Spinal cord (tissue), 10 donors: ENCODE results near the gene MARCHF2. TPM values are rescaled to one million over a fixed set of nuclear protein-coding genes. Genes with fewer than 3 reads are reported as not detected.

ENCODE experiments used
- DNase-seq, 6 donors: peaks; one replicate each; pipeline versions ENCODE4 v3.0.0 to v3.0.0-alpha.2; 2013 to 2015; ENCODE audit warnings: low spot score in 6 of 6, low read depth in 4 of 6
- H3K27ac ChIP-seq: one replicate; pipeline ENCODE4 v1.5.1; 2013; ENCODE audit warnings: low read depth, low read length, control low read depth
- H3K27me3 ChIP-seq: one replicate; pipeline ENCODE4 v1.6.1; 2013; ENCODE audit warnings: low read length; ENCODE audit not compliant: control insufficient read depth, insufficient read depth
- H3K36me3 ChIP-seq: one replicate; pipeline ENCODE4 v1.6.1; 2013; ENCODE audit warnings: low read length; ENCODE audit not compliant: control insufficient read depth, insufficient read depth
- H3K4me1 ChIP-seq: one replicate; pipeline ENCODE4 v1.6.1; 2013; ENCODE audit warnings: low read length; ENCODE audit not compliant: control insufficient read depth, insufficient read depth
- H3K4me3 ChIP-seq: one replicate; pipeline ENCODE4 v1.5.1; 2013; ENCODE audit warnings: low read depth, low read length, control low read depth
- H3K9me3 ChIP-seq: one replicate; pipeline ENCODE4 v1.6.1; 2013; ENCODE audit warnings: low read length; ENCODE audit not compliant: control insufficient read depth, insufficient read depth
- WGBS: methylation state at CpG from one replicate; pipeline ENCODE4 v1.1.5; 2013; ENCODE audit warnings: missing lambda C conversion rate; ENCODE audit not compliant: insufficient coverage; 5-methylcytosine and 5-hydroxymethylcytosine counted together
- polyA plus RNA-seq, 2 donors: library from polyadenylated mRNA; unstranded; fragments of 120-200 nt; gene quantifications; one replicate each; pipeline ENCODE4 v1.2.1, GENCODE V29; 2013; ENCODE audit not compliant: insufficient read length in 2 of 2
- total RNA-seq, 2 donors: library from RNA; depleted of rRNA in 1 of 2; stranded (reverse); fragments of 120-200 nt in 1 of 2; fragments of >200 nt in 1 of 2; gene quantifications; one replicate each; pipeline versions ENCODE4 v1.2.3 to v1.2.4, GENCODE V29; 2013 to 2014
- donor health status: healthy.

MARCHF2 gene
- total and polyA plus RNA-seq, 4 donors, result 44.1 to 61.7 (median 57.5) TPM

DNA sequence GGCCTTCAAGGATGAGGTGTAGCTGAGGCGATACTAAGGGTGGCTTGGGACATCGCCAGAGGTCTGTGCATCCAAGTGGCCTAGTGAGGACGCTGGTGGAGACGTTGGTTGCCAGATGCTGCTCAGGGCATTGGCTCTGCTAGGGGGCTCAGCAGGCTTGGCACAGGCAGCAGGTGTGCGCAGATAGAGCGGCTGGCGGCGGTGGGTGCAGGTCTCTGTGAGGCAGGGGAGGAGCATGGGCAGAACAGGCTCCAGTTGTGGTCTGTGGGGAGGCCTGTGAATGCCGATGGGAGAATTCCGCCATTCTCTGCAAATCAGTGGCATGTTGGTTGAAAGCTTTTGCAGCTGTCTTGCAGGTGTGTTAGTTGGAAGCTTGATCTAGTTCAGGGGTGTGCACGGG, 68.1 kb downstream of the MARCHF2 start:
- Histone ChIP-seq H3K9me3 (no peaks in the 10 kb centered on the region), H3K4me1 (peaks cover 5% of the 10 kb centered on the region), H3K27me3 (no peaks in the 10 kb centered on the region), H3K27ac (no peak overlapping the region), H3K4me3 (no peak overlapping the region), H3K36me3 (peaks cover 88% of the 10 kb centered on the region)
- WGBS, result 80% methylated on average over 10 of the region's 11 CpGs
- DNase-seq, result no peak

DNA sequence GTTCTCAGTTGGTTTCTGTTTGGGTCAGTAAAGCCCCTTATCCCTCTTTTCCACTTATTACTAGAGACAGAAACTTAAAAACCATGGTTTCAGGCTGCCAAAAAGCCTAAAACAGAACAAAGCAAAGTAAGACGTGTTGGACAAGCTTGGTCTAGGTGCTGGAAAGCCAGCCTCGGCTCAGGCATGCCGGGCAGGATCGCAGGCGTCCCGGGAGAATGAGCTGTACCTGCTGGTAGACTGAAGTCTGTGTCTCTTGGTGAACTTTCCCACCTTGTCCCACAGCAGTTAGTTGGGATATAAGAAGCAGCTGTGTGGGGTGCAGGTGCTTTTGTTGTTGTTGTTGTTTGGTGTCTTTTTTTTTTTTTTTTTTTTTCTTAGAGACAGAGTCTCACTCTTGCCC, 68.5 kb downstream of the MARCHF2 start:
- H3K9me3 ChIP-seq, result no peaks in the 10 kb centered on the region
- 74% methylated on average over 6 of the region's 6 CpGs for WGBS
- no peak overlapping the region for H3K4me3 ChIP-seq
- no peak overlapping the region for H3K27ac ChIP-seq
- H3K36me3 ChIP-seq, result peaks cover 88% of the 10 kb centered on the region
- H3K27me3 ChIP-seq, result no peaks in the 10 kb centered on the region
- peaks cover 6% of the 10 kb centered on the region for H3K4me1 ChIP-seq
- DNase-seq, result no peak

DNA sequence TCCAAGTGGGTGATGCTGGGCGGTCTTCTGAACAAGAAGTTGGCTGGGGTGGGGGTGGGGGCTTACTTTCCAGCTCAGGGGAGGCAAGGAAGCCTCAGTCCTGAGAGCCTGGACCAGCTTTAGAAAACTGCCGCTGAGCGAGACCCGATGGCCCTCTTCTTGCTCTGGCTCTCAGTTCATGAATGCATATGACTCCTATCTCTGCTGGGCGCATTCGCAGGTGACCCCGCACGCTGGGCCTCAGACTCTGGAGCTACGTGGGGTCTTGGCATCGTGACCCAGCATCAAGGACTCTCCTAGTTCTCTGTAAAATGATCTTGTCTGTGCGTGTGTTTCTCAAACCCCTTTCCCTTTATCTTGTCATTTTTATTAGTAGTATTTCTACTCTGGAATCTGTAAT, 69.6 kb downstream of the MARCHF2 start:
- no peaks in the 10 kb centered on the region for H3K27me3 ChIP-seq
- peaks cover 91% of the 10 kb centered on the region for H3K36me3 ChIP-seq
- DNase-seq, result no peak
- no peaks in the 10 kb centered on the region for H3K9me3 ChIP-seq
- 95% methylated on average over 8 of the region's 11 CpGs for WGBS
- no peak overlapping the region for H3K27ac ChIP-seq
- no peak overlapping the region for H3K4me3 ChIP-seq
- peaks cover 10% of the 10 kb centered on the region for H3K4me1 ChIP-seq

DNA sequence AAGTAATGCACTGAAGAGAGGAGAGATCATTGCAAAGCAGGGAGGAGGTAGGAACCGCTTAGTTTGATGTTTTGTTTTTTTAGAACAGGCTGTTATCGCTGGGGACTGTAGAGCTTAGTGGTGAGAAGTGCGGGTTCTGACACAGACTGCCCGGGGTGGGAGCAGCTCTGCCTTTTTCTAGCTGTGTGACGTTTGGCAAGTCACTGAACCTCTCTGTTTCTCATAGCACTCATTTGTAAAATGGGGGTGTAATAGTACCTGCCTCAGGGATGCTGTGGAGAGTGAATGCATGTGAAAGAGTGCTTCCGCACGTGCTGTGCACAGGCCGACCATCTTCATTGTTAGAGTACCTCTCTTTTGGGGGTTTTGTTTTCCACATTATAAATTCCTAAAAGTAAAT, 70.1 kb downstream of the MARCHF2 start:
- Histone ChIP-seq H3K4me1 (peaks cover 14% of the 10 kb centered on the region), H3K27ac (no peak overlapping the region), H3K9me3 (no peaks in the 10 kb centered on the region), H3K27me3 (no peaks in the 10 kb centered on the region), H3K4me3 (no peak overlapping the region), H3K36me3 (peaks cover 91% of the 10 kb centered on the region)
- DNase-seq, result no peak
- WGBS, result 92% methylated on average over 2 of the region's 8 CpGs

DNA sequence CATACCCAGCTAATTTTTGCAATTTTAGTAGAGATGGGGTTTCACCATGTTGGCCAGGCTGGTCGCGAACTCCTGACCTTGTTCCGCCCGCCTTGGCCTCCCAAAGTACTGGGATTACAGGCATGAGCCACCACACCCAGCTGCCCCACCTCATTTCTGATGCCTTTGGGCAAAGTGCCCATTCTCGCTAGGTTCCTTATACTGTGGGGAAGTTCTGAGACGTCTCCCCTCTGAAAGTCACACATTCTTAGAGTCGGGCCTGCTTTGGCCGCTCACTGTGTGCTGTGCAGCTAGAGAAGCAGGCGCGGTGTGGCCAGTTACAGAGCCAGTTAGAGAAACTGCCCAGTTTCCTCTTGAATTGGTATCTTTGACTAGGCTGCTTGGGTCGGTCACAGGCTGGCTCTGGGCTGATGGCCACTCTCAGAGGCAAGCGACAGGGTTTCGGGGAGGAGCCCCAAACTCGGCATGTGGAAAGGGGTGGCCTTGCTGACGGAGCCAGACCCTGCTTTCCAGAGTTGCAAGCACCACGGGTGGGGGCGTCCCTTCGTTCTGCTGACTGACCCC, 71.3 kb downstream of the MARCHF2 start:
- peaks cover 14% of the 10 kb centered on the region for H3K4me1 ChIP-seq
- H3K27ac ChIP-seq, result no peak overlapping the region
- no peaks in the 10 kb centered on the region for H3K9me3 ChIP-seq
- H3K27me3 ChIP-seq, result no peaks in the 10 kb centered on the region
- no peak overlapping the region for H3K4me3 ChIP-seq
- WGBS, result 96% methylated on average over 16 of the region's 18 CpGs
- DNase-seq, result no peak
- H3K36me3 ChIP-seq, result peaks cover 90% of the 10 kb centered on the region

DNA sequence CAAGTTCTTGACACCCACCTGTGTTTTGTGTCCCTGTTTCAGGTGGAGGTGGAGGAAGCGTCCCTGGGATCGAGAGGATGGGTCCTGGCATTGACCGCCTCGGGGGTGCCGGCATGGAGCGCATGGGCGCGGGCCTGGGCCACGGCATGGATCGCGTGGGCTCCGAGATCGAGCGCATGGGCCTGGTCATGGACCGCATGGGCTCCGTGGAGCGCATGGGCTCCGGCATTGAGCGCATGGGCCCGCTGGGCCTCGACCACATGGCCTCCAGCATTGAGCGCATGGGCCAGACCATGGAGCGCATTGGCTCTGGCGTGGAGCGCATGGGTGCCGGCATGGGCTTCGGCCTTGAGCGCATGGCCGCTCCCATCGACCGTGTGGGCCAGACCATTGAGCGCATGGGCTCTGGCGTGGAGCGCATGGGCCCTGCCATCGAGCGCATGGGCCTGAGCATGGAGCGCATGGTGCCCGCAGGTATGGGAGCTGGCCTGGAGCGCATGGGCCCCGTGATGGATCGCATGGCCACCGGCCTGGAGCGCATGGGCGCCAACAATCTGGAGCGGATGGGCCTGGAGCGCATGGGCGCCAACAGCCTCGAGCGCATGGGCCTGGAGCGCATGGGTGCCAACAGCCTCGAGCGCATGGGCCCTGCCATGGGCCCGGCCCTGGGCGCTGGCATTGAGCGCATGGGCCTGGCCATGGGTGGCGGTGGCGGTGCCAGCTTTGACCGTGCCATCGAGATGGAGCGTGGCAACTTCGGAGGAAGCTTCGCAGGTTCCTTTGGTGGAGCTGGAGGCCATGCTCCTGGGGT, 72.7 kb downstream of the MARCHF2 start:
- Histone ChIP-seq H3K4me1 (peaks cover 20% of the 10 kb centered on the region), H3K27ac (no peak overlapping the region), H3K9me3 (no peaks in the 10 kb centered on the region), H3K4me3 (no peak overlapping the region), H3K27me3 (no peaks in the 10 kb centered on the region), H3K36me3 (peaks cover 95% of the 10 kb centered on the region)
- 98% methylated on average over 60 of the region's 62 CpGs for WGBS
- DNase-seq, result no peak

DNA sequence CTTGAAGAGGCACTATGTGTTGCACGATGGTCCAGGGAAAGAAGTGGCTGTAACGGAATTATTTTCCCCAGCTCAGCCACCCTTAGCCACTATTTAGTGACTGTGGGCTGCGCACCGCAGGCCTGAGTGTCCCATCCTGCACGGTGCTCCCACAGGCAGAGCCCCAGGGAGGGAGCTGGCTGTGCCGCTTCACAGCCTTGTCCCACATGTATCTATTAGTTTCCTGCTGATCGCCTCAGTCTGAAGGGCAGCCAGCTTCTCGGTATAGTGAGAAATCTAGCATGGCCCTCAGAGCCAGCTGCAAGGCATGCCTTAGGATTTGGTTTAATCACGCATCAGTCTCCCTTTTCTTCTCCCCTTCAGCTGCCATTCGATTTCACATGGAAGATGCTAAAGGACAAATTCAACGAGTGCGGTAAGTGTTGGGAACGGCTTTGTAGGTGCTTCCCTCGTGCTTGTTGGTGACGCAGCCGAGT, 73.6 kb downstream of the MARCHF2 start:
- DNase-seq, result no peak
- Histone ChIP-seq H3K9me3 (no peaks in the 10 kb centered on the region), H3K4me3 (no peak overlapping the region), H3K27ac (no peak overlapping the region), H3K27me3 (no peaks in the 10 kb centered on the region), H3K4me1 (peaks cover 16% of the 10 kb centered on the region), H3K36me3 (peaks cover 90% of the 10 kb centered on the region)
- WGBS, result 58% methylated on average over 13 of the region's 16 CpGs

DNA sequence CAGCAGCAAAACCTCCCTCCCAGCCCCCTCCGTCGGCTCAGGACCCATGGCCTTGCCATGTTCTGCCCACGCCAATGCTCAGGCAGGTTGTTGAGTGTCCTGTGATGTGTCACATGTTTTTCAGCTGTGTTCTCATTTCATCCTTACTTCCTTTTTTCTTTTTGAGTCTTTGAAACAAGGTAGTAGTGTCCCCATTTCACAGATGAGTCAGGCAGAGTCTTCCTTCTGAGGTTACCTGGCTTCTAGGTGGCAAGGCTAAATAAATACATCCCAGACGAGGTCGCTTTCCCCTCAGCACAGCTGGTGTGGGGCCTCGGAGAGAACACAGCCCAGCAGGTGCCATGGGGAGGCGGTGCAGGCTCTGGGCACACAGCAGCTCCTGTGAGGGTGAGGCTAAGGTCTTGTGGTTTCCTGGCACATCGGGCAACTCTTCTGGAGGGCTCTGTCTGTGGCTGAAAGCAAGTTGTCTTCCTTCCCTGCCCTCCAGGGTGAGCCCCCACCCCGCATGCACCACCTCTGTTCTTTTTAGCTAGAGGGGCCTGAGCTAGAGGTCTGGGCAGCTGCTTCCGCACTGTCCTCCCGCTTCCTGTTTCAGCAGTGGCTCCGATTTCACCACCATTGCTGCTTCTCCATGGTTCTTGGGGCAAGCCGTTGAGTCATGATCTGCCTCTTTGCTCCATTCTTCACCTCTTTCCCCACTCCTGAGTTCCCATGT, 74.2 kb downstream of the MARCHF2 start:
- DNase-seq, result no peak
- 72% methylated on average over 9 of the region's 13 CpGs for WGBS
- no peaks in the 10 kb centered on the region for H3K27me3 ChIP-seq
- peaks cover 86% of the 10 kb centered on the region for H3K36me3 ChIP-seq
- no peaks in the 10 kb centered on the region for H3K9me3 ChIP-seq
- peaks cover 16% of the 10 kb centered on the region for H3K4me1 ChIP-seq
- no peak overlapping the region for H3K4me3 ChIP-seq
- no peak overlapping the region for H3K27ac ChIP-seq

DNA sequence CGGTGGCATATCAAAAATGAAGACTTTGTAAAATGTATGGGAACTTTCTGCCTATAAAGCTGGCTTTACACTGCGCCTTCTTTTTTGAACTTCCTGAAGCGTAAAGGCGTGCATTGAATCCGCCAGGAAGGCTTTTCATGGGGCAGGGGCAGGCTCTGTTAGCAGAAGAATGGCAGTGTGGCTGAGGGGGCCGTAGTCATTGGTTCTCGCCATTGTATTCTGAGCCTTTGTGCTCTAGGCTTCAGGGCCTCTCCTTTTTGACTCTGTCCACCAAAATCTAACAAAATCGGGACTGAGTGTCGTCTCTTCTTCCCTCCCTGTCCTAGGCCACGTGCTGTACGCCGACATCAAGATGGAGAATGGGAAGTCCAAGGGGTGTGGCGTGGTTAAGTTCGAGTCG, 75.3 kb downstream of the MARCHF2 start:
- no peaks in the 10 kb centered on the region for H3K27me3 ChIP-seq
- peaks cover 16% of the 10 kb centered on the region for H3K4me1 ChIP-seq
- H3K4me3 ChIP-seq, result no peak overlapping the region
- H3K9me3 ChIP-seq, result no peaks in the 10 kb centered on the region
- 31% methylated on average over 8 of the region's 15 CpGs for WGBS
- H3K27ac ChIP-seq, result no peak overlapping the region
- peaks cover 80% of the 10 kb centered on the region for H3K36me3 ChIP-seq
- DNase-seq, result no peak
